GM12873 (cell line): ENCODE measurements around the gene MEOX1.

Experiments
- CTCF ChIP-seq: IDR thresholded peaks from 2 replicates; pipeline ENCODE4 v1.5.1; 2012; ENCODE audit warnings: low read depth, mild to moderate bottlenecking, moderate library complexity, low read length, control low read depth; ENCODE audit not compliant: insufficient read depth; ENCODE audit errors: missing control alignments

MEOX1 gene

GRCh38 chr17:43636426-43636825 lies 25.3 kb downstream of the MEOX1 start:
- TF ChIP-seq CTCF = no peak

- TF ChIP-seq CTCF = no peak
Measured at GRCh38 chr17:43634591-43635125, 27.1 kb downstream of the MEOX1 start.

GRCh38 chr17:43632221-43632620 lies 29.5 kb downstream of the MEOX1 start:
- TF ChIP-seq CTCF = no peak

GRCh38 chr17:43631429-43631828 lies 30.3 kb downstream of the MEOX1 start:
- TF ChIP-seq CTCF = no peak

- no peak for TF ChIP-seq CTCF
Measured at GRCh38 chr17:43628089-43628650, 33.6 kb downstream of the MEOX1 start.

GRCh38 chr17:43627653-43628052 lies 34.1 kb downstream of the MEOX1 start:
- TF ChIP-seq CTCF = no peak

- no peak for TF ChIP-seq CTCF
Measured at GRCh38 chr17:43626023-43626422, 35.7 kb downstream of the MEOX1 start.
